Endothelial cell of umbilical vein (primary cell): ENCODE results near the gene HEXA. TPM values are rescaled to one million over a fixed set of nuclear protein-coding genes. Genes with fewer than 3 reads are reported as not detected.

Experiments
- BruUV-seq: library from RNA; stranded (reverse); fragments of 400-500 nt; replicated peaks from 2 replicates; lab custom pipeline; 2021; lab: Mats Ljungman, UMichigan
- CTCF ChIA-PET: fragments of 300-600, 350-600 bp; sonication (Branson Sonifier 250); formaldehyde crosslinking; loops from one replicate; lab custom pipeline; 2021; ENCODE audit warnings: antibody characterized with exemption, inconsistent platforms; lab: Charles Lee
- POLR2A ChIA-PET: fragments of 300-600, 350-600 bp; sonication (Branson Sonifier 250); formaldehyde crosslinking; loops from one replicate; lab custom pipeline; 2021; ENCODE audit warnings: antibody characterized with exemption, inconsistent platforms; lab: Charles Lee
- DNase-seq: peaks from one replicate; pipeline ENCODE4 v3.0.0-alpha.2; 2011; ENCODE audit warnings: low read depth, low spot score
- FAIRE-seq: peaks from 2 replicates; lab custom pipeline; 2011; peaks lifted over from hg19 to GRCh38; lab: Jason Lieb, UNC
- H2AFZ ChIP-seq: 2 replicates; pipeline ENCODE4 v1.6.0; 2012; ENCODE audit warnings: low read depth, low read length, control low read depth, inconsistent platforms
- H3K27ac ChIP-seq: 2 replicates; pipeline ENCODE4 v1.5.1; 2011; ENCODE audit warnings: low read depth, mild to moderate bottlenecking, control low read depth, low read length, moderate library complexity; ENCODE audit not compliant: insufficient read depth
- H3K27me3 ChIP-seq, 2 experiments: 2 replicates each; pipeline versions ENCODE4 v1.6.0 to v1.6.1; 2011; ENCODE audit warnings: low read length in 2 of 2, mixed read lengths in 1 of 2; ENCODE audit not compliant: control insufficient read depth in 2 of 2, insufficient read depth in 2 of 2
- H3K36me3 ChIP-seq, 2 experiments: 2 replicates in 1 of 2; 3 replicates in 1 of 2; pipeline ENCODE4 v1.5.1; 2011; ENCODE audit warnings: low read length in 2 of 2, mild to moderate bottlenecking in 1 of 2, moderate library complexity in 1 of 2; ENCODE audit not compliant: control insufficient read depth in 2 of 2, insufficient read depth in 2 of 2; ENCODE audit errors: extremely low read depth in 1 of 2
- H3K4me1 ChIP-seq: 3 replicates; pipeline ENCODE4 v1.5.1; 2011; ENCODE audit warnings: mild to moderate bottlenecking, low read length; ENCODE audit not compliant: control insufficient read depth, insufficient read depth; ENCODE audit errors: extremely low read depth
- H3K4me2 ChIP-seq: 2 replicates; pipeline ENCODE4 v1.6.1; 2011; ENCODE audit warnings: low read length, control low read depth, mixed read lengths; ENCODE audit not compliant: insufficient read depth
- H3K4me3 ChIP-seq, 3 experiments: fragments of 200-600 bp in 1 of 3; sonication (generic), shearing (Covaris generic) in 1 of 3; replicated peaks in 1 of 3; 2 replicates each; pipeline ENCODE4 v1.5.1; 2011 to 2016; ENCODE audit warnings: control low read depth in 3 of 3, low read length in 3 of 3, mild to moderate bottlenecking in 2 of 3, inconsistent platforms in 1 of 3, low read depth in 1 of 3, moderate library complexity in 1 of 3; ENCODE audit not compliant: insufficient read depth in 1 of 3
- H3K79me2 ChIP-seq: 2 replicates; pipeline ENCODE4 v1.6.0; 2012; ENCODE audit warnings: low read length, inconsistent platforms; ENCODE audit not compliant: control insufficient read depth, insufficient read depth
- H3K9ac ChIP-seq: replicated peaks from 2 replicates; pipeline ENCODE3; 2011; ENCODE audit warnings: low read length, control low read depth; ENCODE audit not compliant: insufficient read depth; ENCODE audit errors: extremely low read depth
- H3K9me1 ChIP-seq: replicated peaks from 3 replicates; pipeline ENCODE4 v1.6.0; 2011; ENCODE audit warnings: mild to moderate bottlenecking, low read length; ENCODE audit not compliant: control insufficient read depth, insufficient read depth; ENCODE audit errors: extremely low read depth
- H3K9me3 ChIP-seq: replicated peaks from 2 replicates; pipeline ENCODE4 v1.5.1; 2012; ENCODE audit warnings: low read length, inconsistent platforms; ENCODE audit not compliant: control insufficient read depth, insufficient read depth
- H4K20me1 ChIP-seq: replicated peaks from 2 replicates; pipeline ENCODE3; 2011; ENCODE audit warnings: mild to moderate bottlenecking, low read length; ENCODE audit not compliant: control insufficient read depth, insufficient read depth; ENCODE audit errors: extremely low read depth
- CTCF ChIP-seq, 2 donors: IDR thresholded peaks; 1 replicate in 1 of 2; 2 replicates in 1 of 2; pipeline ENCODE4 v1.5.1; 2011; ENCODE audit warnings: low read length in 2 of 2, mild to moderate bottlenecking in 2 of 2, moderate library complexity in 2 of 2, control low read depth in 1 of 2, inconsistent platforms in 1 of 2, low read depth in 1 of 2; ENCODE audit not compliant: insufficient read depth in 1 of 2; ENCODE audit errors: extremely low read depth in 1 of 2
- EZH2 ChIP-seq: IDR thresholded peaks from 2 replicates; pipeline ENCODE4 v1.6.1; 2012; ENCODE audit warnings: borderline replicate concordance, low read depth, mild to moderate bottlenecking, moderate library complexity, low read length, inconsistent platforms; ENCODE audit not compliant: severe bottlenecking
- FOS ChIP-seq: IDR thresholded peaks from 2 replicates; pipeline ENCODE4 v1.6.1; 2011; ENCODE audit warnings: mild to moderate bottlenecking, low read length, moderate library complexity, borderline replicate concordance; ENCODE audit not compliant: insufficient read depth
- GATA2 ChIP-seq: IDR thresholded peaks from 2 replicates; pipeline ENCODE4 v1.7.0; 2011; ENCODE audit warnings: low read depth, mild to moderate bottlenecking, moderate library complexity, mixed read lengths, low read length; ENCODE audit not compliant: insufficient read length, insufficient read depth
- JUN ChIP-seq: IDR thresholded peaks from 2 replicates; pipeline ENCODE4 v1.6.1; 2011; ENCODE audit warnings: borderline replicate concordance, low read depth; ENCODE audit not compliant: insufficient read length, insufficient read depth
- MYC ChIP-seq: IDR thresholded peaks from one replicate; pipeline ENCODE4 v1.6.1; 2011; ENCODE audit warnings: mild to moderate bottlenecking, low read depth, low read length
- POLR2A ChIP-seq: IDR thresholded peaks from 2 replicates; pipeline ENCODE4 v1.6.1; 2012; ENCODE audit warnings: low read depth, mild to moderate bottlenecking, control low read depth, low read length
- POLR2AphosphoS5 ChIP-seq: IDR thresholded peaks from 2 replicates; pipeline ENCODE4 v1.6.1; 2012; ENCODE audit warnings: low read depth, mild to moderate bottlenecking, control low read depth, low read length, moderate library complexity; ENCODE audit not compliant: insufficient read depth
- dilution Hi-C: fragments of 300-500 bp; cut with MboI; formaldehyde crosslinking; loops from one replicate; pipeline ENCODE4 v1.15.0; 2019; ENCODE audit warnings: low sequenced_read_pairs; ENCODE audit not compliant: extremely low pct_ligation_motif_present
- intact Hi-C: fragments of 100-400 bp; cut with micrococcal nuclease; formaldehyde crosslinking; loops from one replicate; pipeline ENCODE4 v1.10.0; 2022
- polyA plus RNA-seq, 4 experiments: library from polyadenylated mRNA; depleted of rRNA in 3 of 4; stranded (reverse) in 3 of 4; unstranded in 1 of 4; fragments of >200 nt; gene quantifications; 2 replicates each; pipeline versions ENCODE4 v1.2.1 to v1.2.3, GENCODE V29; 2011 to 2012; ENCODE audit warnings: missing spikeins in 1 of 4
- total RNA-seq: library from RNA; stranded (reverse); gene quantifications from 2 replicates; pipeline ENCODE4 v1.2.3, GENCODE V29; 2021
- TF ChIP-seq, protein P1 (sequence below): IDR thresholded peaks from 2 replicates; pipeline ENCODE4 v1.6.1; 2011; ENCODE audit not compliant: insufficient read depth, insufficient read length

HEXA gene
- total and polyA plus RNA-seq, 2 donors (not counting 3 experiments of a cell fraction or from before 2014, with no cell fraction given): 108 to 212 TPM

DNA sequence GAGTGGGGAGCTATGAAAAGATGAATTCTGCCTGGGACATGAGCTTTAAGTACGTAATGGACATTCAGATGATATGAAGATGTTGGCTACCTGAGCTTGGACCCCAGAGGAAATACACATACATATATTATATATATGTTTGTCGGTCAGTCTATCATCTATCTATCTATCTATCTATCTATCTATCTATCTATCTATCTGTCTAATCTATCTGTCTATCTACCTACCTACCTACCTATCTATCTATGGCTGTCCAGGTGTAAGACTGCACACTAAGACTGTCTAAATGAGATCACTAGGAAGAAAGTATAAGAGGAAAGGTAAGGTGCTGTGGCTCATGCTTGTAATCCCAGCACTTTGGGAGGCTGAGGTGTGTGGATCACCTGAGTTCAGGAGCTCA, 37.7 kb downstream of the HEXA start:
- TF ChIP-seq EZH2: no peak
- TF ChIP-seq JUN: no peak
- intact Hi-C loops: no loop called here
- Histone ChIP-seq H4K20me1 (no peaks in the 10 kb centered on the region), H3K79me2 (no peaks in the 10 kb centered on the region), H3K9me3 (no peaks in the 10 kb centered on the region), H3K27me3 (no peaks in the 10 kb centered on the region), H3K9ac (no peak overlapping the region), H3K9me1 (no peaks in the 10 kb centered on the region), H3K4me3 (no peak overlapping the region), H3K27ac (no peak overlapping the region), H2AFZ (no peak overlapping the region), H3K36me3 (no peaks in the 10 kb centered on the region), H3K4me1 (peaks cover 7% of the 10 kb centered on the region), H3K4me2 (no peak overlapping the region)
- no TSS peak for BruUV-seq
- DNase-seq (no peak), FAIRE-seq (no peak)
- dilution Hi-C loops: no loop called here
- CTCF ChIA-PET: interaction anchor here (0.8 to 3.9 kb wide), 2 partner anchors 25 to 138 kb away, joined by 3 to 15 read pairs; no protein-coding TSS in a partner anchor
- POLR2A ChIA-PET: no interaction called here

DNA sequence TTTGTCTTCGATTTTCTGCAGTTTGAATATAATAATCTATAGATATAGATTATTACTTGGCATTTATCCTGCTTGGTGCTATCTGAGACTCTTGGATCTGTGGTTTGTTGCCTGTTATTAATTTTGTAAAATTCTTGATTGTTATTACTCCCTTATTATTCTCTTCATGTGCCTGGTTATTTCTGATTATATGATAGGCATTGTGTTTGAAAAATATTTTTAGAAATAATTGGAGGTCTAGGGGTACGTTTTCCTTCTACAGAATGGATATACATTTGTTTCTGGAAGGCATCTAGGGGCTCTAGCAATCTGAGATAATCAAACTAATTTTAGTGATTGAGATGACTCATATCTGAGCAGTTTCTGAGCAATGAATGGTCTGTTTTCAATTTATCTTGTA, 41.0 kb downstream of the HEXA start:
- H2AFZ ChIP-seq: no peak overlapping the region
- H3K4me2 ChIP-seq: no peak overlapping the region
- TF ChIP-seq FOS (no peak), MYC (no peak), CTCF (IDR thresholded peaks at IDR 0.05; ENCODE audit: extremely low read depth in 1 of 2, insufficient read depth in 1 of 2, low read depth in 1 of 2, low read length in 2 of 2) (no peak), POLR2A (no peak), EZH2 (no peak), POLR2AphosphoS5 (no peak), GATA2 (no peak)
- TF ChIP-seq, protein P1, sequence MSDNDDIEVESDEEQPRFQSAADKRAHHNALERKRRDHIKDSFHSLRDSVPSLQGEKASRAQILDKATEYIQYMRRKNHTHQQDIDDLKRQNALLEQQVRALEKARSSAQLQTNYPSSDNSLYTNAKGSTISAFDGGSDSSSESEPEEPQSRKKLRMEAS: no peak
- H3K4me1 ChIP-seq: peaks cover under 1% of the 10 kb centered on the region
- H3K79me2 ChIP-seq: no peaks in the 10 kb centered on the region
- intact Hi-C loops (no loop called here), dilution Hi-C loops (no loop called here)
- no peaks in the 10 kb centered on the region for H4K20me1 ChIP-seq
- H3K36me3 ChIP-seq: no peaks in the 10 kb centered on the region
- FAIRE-seq (no peak), DNase-seq (no peak)
- H3K4me3 ChIP-seq: no peak overlapping the region
- no TSS peak for BruUV-seq
- no peak overlapping the region for H3K27ac ChIP-seq
- H3K9me3 ChIP-seq: no peaks in the 10 kb centered on the region
- no peaks in the 10 kb centered on the region for H3K9me1 ChIP-seq
- H3K9ac ChIP-seq: no peak overlapping the region
- CTCF ChIA-PET: no interaction called here
- no peaks in the 10 kb centered on the region for H3K27me3 ChIP-seq
- POLR2A ChIA-PET: no interaction called here
